Activated CD4-positive, alpha-beta T cell treated with anti-CD3 and anti-CD28 coated beads, Interleukin-2, amount 10 ng/mL, durations not matched to agents 24 days and 14 days (primary cell): ENCODE data around the gene SATB1. TPM values are rescaled to one million over a fixed set of nuclear protein-coding genes. Genes with fewer than 3 reads are reported as not detected.
A peak's percentile ranks its signal among the peaks of the same experiment; 100 is the strongest.

Source experiments
- DNase-seq: peaks from one replicate; pipeline ENCODE4 v3.0.0; 2022
- H3K27ac Mint-ChIP-seq: one replicate; pipeline ENCODE4 v1.8.0; 2022; ENCODE audit warnings: mild to moderate bottlenecking, mixed read lengths
- H3K27me3 Mint-ChIP-seq: one replicate; pipeline ENCODE4 v1.8.0; 2022; ENCODE audit warnings: mixed read lengths
- H3K36me3 Mint-ChIP-seq: one replicate; pipeline ENCODE4 v1.8.0; 2022; ENCODE audit warnings: low read depth, mild to moderate bottlenecking, mixed read lengths
- H3K4me1 Mint-ChIP-seq: one replicate; pipeline ENCODE4 v1.8.0; 2021; ENCODE audit warnings: mixed read lengths
- H3K4me3 Mint-ChIP-seq: one replicate; pipeline ENCODE4 v1.8.0; 2022; ENCODE audit warnings: mild to moderate bottlenecking, moderate library complexity, mixed read lengths
- H3K9me3 Mint-ChIP-seq: one replicate; pipeline ENCODE4 v1.8.0; 2021; ENCODE audit warnings: mixed read lengths
- intact Hi-C: fragments of 100-400 bp; cut with micrococcal nuclease; formaldehyde crosslinking; loops from one replicate; pipeline ENCODE4 v1.15.1; 2023
- total RNA-seq: library from RNA; stranded (reverse); gene quantifications from 2 replicates; pipeline ENCODE4 v1.2.3, GENCODE V29; 2022

The SATB1 gene
- total RNA-seq, 1 donor from 2014 or later = 561 TPM

- intact Hi-C loops = no loop called here
- H3K36me3 Mint-ChIP-seq = peaks cover 74% of the 10 kb centered on the region
- H3K27me3 Mint-ChIP-seq = no peaks in the 10 kb centered on the region
- DNase-seq = peak; percentile 63
- H3K4me1 Mint-ChIP-seq = peaks cover 45% of the 10 kb centered on the region
- H3K4me3 Mint-ChIP-seq = peak overlapping the region; percentile 39
- H3K27ac Mint-ChIP-seq = peak overlapping the region; percentile 84
- H3K9me3 Mint-ChIP-seq = no peaks in the 10 kb centered on the region
Observed at GRCh38 chr3:18382760-18383369, 42.3 kb downstream of the SATB1 start.

DNA sequence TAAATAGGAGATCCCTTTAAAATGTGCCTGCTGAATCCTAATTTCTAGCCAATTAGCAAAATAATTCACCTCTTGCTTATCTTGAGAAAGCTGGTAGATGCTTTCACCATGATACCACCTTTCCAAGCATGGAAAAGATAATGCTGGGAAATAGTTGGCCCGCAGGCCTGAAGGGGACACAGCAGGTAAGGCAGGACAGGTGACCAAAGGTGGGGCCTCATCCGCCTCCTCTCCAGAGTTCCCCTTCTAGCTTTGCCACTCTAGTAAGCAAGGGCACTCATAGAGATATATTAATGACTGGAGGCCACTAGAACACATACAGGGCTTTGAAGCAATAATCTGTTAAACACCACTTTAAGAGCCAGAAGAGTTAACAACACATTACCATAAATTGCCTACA is 45.5 kb downstream of the SATB1 start:
- Mint-ChIP-seq H3K36me3 (peaks cover 79% of the 10 kb centered on the region), H3K27me3 (no peaks in the 10 kb centered on the region), H3K4me1 (peaks cover 47% of the 10 kb centered on the region), H3K9me3 (no peaks in the 10 kb centered on the region), H3K27ac (peak overlapping the region; percentile 69), H3K4me3 (no peak overlapping the region)
- no peak for DNase-seq
- intact Hi-C loops = no loop called here

DNA sequence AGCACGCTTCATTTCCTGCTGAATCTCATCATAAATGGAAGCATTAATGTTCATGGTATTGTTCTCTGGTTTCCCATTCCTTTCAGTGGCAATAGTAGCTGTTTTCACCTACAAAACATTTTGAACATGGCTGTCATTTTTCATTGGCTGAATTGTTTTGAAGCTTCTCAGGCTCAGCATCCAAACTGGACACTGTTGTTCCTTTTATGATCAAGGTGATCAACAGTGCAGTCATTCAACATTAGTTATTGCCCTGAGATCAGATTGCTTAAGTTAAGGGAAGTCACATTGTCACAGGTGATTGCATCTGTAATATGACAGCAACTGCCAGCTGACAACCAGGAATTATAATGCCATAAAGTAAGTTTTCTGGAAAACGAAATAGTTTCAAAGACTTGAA is 46.9 kb downstream of the SATB1 start:
- peaks cover 51% of the 10 kb centered on the region for H3K4me1 Mint-ChIP-seq
- DNase-seq = no peak
- H3K4me3 Mint-ChIP-seq = no peak overlapping the region
- intact Hi-C loops = no loop called here
- H3K36me3 Mint-ChIP-seq = peaks cover 82% of the 10 kb centered on the region
- peak overlapping the region; percentile 34 for H3K27ac Mint-ChIP-seq
- H3K9me3 Mint-ChIP-seq = no peaks in the 10 kb centered on the region
- H3K27me3 Mint-ChIP-seq = no peaks in the 10 kb centered on the region

GRCh38 chr3:18376682-18377081 is 48.5 kb downstream of the SATB1 start:
- intact Hi-C loops = no loop called here
- H3K9me3 Mint-ChIP-seq = no peaks in the 10 kb centered on the region
- H3K4me3 Mint-ChIP-seq = no peak overlapping the region
- no peaks in the 10 kb centered on the region for H3K27me3 Mint-ChIP-seq
- DNase-seq = no peak
- H3K36me3 Mint-ChIP-seq = peaks cover 84% of the 10 kb centered on the region
- peaks cover 54% of the 10 kb centered on the region for H3K4me1 Mint-ChIP-seq
- H3K27ac Mint-ChIP-seq = no peak overlapping the region

- Mint-ChIP-seq H3K27ac (peak overlapping the region; percentile 71), H3K27me3 (no peaks in the 10 kb centered on the region), H3K36me3 (peaks cover 86% of the 10 kb centered on the region), H3K4me1 (peaks cover 68% of the 10 kb centered on the region), H3K4me3 (peak overlapping the region; percentile 38), H3K9me3 (no peaks in the 10 kb centered on the region)
- DNase-seq = peak; percentile 82
- intact Hi-C loops = loop anchor here (2.0 kb wide), 1 partner anchor 16 kb away; no protein-coding TSS in a partner anchor
Observed at GRCh38 chr3:18372786-18373405, 52.2 kb downstream of the SATB1 start.

- H3K27ac Mint-ChIP-seq = peak overlapping the region; percentile 7
- H3K9me3 Mint-ChIP-seq = no peaks in the 10 kb centered on the region
- H3K4me1 Mint-ChIP-seq = peaks cover 70% of the 10 kb centered on the region
- peaks cover 86% of the 10 kb centered on the region for H3K36me3 Mint-ChIP-seq
- DNase-seq = no peak
- H3K4me3 Mint-ChIP-seq = no peak overlapping the region
- no peaks in the 10 kb centered on the region for H3K27me3 Mint-ChIP-seq
- intact Hi-C loops = no loop called here
Observed at GRCh38 chr3:18370672-18371071, 54.5 kb downstream of the SATB1 start.

DNA sequence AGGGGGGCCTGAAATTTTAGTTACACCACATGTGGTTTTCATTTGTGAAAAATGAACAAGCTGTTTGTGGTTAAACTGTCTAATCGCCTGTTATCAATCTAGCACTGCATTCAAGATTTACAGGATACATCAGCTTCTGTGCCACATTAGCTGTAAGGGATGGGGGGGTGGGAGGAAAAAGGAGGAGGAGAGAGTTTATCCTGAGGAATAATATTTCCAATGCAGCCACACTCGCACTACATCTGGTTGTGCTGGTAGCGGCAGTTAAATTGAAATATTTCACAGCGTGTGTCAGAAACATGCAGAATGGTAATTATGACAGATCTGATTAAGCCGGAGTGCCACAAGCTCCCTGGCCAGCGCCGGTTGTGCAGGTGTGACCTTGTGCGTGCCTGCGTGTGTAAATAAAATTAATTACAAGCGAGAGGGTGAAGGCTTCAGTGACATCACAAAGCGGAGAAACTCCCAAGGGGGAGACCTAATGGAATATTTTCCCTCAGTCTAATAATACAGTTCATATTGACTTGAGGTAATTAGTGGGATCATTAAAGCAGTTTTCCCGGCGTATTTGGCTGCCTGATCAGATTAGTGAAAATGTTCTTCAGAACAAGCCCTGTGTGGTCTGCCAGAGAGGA is 55.5 kb downstream of the SATB1 start:
- intact Hi-C loops = no loop called here
- Mint-ChIP-seq H3K4me3 (no peak overlapping the region), H3K36me3 (peaks cover 83% of the 10 kb centered on the region), H3K27ac (peak overlapping the region; percentile 63), H3K4me1 (peaks cover 62% of the 10 kb centered on the region), H3K27me3 (no peaks in the 10 kb centered on the region), H3K9me3 (no peaks in the 10 kb centered on the region)
- DNase-seq = no peak

GRCh38 chr3:18366258-18366657 is 58.9 kb downstream of the SATB1 start:
- H3K4me3 Mint-ChIP-seq = no peak overlapping the region
- no peak for DNase-seq
- peaks cover 78% of the 10 kb centered on the region for H3K36me3 Mint-ChIP-seq
- no peaks in the 10 kb centered on the region for H3K27me3 Mint-ChIP-seq
- H3K27ac Mint-ChIP-seq = peak overlapping the region; percentile 77
- H3K9me3 Mint-ChIP-seq = no peaks in the 10 kb centered on the region
- H3K4me1 Mint-ChIP-seq = peaks cover 45% of the 10 kb centered on the region
- intact Hi-C loops = no loop called here

GRCh38 chr3:18363338-18363737 is 61.8 kb downstream of the SATB1 start:
- no peaks in the 10 kb centered on the region for H3K9me3 Mint-ChIP-seq
- no peaks in the 10 kb centered on the region for H3K27me3 Mint-ChIP-seq
- peaks cover 44% of the 10 kb centered on the region for H3K4me1 Mint-ChIP-seq
- H3K36me3 Mint-ChIP-seq = peaks cover 79% of the 10 kb centered on the region
- peak overlapping the region; percentile 65 for H3K27ac Mint-ChIP-seq
- intact Hi-C loops = no loop called here
- no peak for DNase-seq
- no peak overlapping the region for H3K4me3 Mint-ChIP-seq

DNA sequence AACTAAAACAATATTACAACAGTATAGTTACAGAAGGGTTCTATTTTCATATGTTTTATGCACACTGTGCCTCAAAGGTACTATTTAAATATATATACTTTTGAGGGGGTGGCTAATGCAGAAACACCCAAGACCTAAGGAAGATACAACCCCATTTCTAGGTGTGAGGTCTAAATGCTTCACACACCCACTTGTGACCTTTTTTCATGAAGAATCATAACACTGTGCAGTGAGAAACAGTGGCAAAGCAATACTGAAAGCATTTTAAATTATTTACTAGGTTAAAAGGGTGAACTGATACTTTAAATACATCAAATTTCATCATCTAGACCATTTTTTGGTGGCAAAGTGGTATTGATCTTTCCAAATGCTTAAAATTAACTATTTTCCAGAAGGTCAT is 67.4 kb downstream of the SATB1 start:
- Mint-ChIP-seq H3K9me3 (no peaks in the 10 kb centered on the region), H3K27ac (no peak overlapping the region), H3K4me1 (peaks cover 34% of the 10 kb centered on the region), H3K4me3 (no peak overlapping the region), H3K36me3 (peaks cover 70% of the 10 kb centered on the region), H3K27me3 (no peaks in the 10 kb centered on the region)
- no peak for DNase-seq
- intact Hi-C loops = no loop called here

- H3K27ac Mint-ChIP-seq = no peak overlapping the region
Observed at GRCh38 chr3:18355832-18356231, 69.3 kb downstream of the SATB1 start.

GRCh38 chr3:18354701-18355100 is 70.4 kb downstream of the SATB1 start:
- no peaks in the 10 kb centered on the region for H3K9me3 Mint-ChIP-seq
- H3K4me1 Mint-ChIP-seq = peaks cover 23% of the 10 kb centered on the region
- no peaks in the 10 kb centered on the region for H3K27me3 Mint-ChIP-seq
- H3K27ac Mint-ChIP-seq = no peak overlapping the region
- no peak overlapping the region for H3K4me3 Mint-ChIP-seq
- H3K36me3 Mint-ChIP-seq = peaks cover 73% of the 10 kb centered on the region
- DNase-seq = no peak
- intact Hi-C loops = no loop called here

More at GRCh38 chr3:18355832-18356231, 69.3 kb downstream of the SATB1 start:
- H3K27me3 Mint-ChIP-seq = no peaks in the 10 kb centered on the region
- no peak for DNase-seq
- H3K4me3 Mint-ChIP-seq = no peak overlapping the region
- intact Hi-C loops = no loop called here
- H3K36me3 Mint-ChIP-seq = peaks cover 74% of the 10 kb centered on the region
- H3K9me3 Mint-ChIP-seq = no peaks in the 10 kb centered on the region
- peaks cover 31% of the 10 kb centered on the region for H3K4me1 Mint-ChIP-seq

DNA sequence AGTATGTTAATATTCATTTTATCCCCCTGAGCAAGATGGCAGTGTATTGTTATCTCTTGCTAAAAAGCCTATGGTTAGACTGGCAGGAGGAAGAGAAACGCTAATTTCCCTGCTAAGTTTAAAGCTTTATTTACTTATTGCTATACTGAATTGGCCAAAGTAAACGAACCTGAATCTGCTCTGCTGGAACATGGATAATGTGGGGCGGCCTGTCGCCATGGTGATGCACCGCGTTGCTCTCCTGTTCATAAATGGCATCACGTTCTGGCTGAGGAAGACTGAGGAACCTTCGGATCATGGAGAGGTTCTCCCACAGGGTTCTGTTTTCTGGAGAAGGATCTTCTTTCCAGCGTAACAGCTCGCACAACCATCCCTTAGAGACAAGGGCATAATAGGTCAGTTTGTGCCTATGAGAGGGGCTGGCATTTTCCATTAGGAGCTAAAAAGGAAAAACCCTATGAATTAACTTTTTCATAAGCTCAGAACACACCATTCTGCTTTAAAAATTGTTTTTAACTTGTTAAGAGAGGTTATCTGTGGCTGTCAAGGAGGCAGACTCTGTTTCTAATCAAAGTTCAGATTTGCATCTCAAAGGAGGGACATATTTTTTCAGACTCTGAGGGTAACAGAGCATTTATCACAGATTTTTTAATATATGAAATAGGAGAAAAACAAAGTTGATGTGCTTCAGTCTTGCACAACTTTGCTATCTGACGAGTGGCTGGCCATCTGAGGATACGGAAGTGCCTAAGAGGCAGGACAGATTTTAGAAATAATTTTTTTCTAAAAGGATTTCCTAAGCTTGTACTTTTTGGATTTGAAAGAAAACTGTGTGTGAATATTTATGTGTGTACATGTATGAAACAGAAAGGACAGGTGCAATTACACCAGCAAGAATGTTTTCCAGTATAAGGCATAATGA is 73.1 kb downstream of the SATB1 start:
- DNase-seq = no peak
- Mint-ChIP-seq H3K27ac (peak overlapping the region; percentile 25), H3K4me3 (no peak overlapping the region), H3K27me3 (no peaks in the 10 kb centered on the region), H3K9me3 (no peaks in the 10 kb centered on the region), H3K36me3 (peaks cover 81% of the 10 kb centered on the region), H3K4me1 (peaks cover 19% of the 10 kb centered on the region)
- intact Hi-C loops = loop anchor here (2.0 kb wide), 1 partner anchor 23 kb away; no protein-coding TSS in a partner anchor
